ENCODE results near the gene RABGAP1. TPM values are rescaled to one million over a fixed set of nuclear protein-coding genes. Genes with fewer than 3 reads are reported as not detected.

The RABGAP1 gene
- total RNA-seq, 1 donor from 2014 or later: 58.6 TPM

DNA sequence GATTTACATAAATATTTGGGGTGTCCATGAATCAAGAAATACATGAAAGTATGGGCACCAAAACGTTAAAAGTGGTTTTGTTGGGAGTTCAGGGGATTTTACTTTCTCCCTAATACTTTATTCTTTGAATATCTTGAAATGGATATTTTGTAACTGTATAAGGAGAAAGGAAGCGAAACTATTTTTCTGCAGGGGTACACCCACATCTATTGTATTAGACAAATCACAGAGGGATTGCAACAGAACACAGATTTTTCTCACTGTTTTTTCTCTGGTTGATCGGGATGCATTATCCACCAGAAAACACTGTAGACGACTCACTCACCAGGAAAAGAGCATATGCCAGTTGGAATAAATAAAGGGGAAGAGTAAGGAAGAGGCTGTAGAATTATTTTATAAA, 1.2 kb upstream of the RABGAP1 start:
- no peak overlapping the region for H3K27ac ChIP-seq
- H3K4me1 ChIP-seq: peaks cover 10% of the 10 kb centered on the region
- DNase-seq (no peak), ATAC-seq (no peak)
- peaks cover 16% of the 10 kb centered on the region for H3K36me3 ChIP-seq
- no peaks in the 10 kb centered on the region for H3K9me3 ChIP-seq
- intact Hi-C loops (cut with DNase I): no loop called here
- TF ChIP-seq, protein P1, sequence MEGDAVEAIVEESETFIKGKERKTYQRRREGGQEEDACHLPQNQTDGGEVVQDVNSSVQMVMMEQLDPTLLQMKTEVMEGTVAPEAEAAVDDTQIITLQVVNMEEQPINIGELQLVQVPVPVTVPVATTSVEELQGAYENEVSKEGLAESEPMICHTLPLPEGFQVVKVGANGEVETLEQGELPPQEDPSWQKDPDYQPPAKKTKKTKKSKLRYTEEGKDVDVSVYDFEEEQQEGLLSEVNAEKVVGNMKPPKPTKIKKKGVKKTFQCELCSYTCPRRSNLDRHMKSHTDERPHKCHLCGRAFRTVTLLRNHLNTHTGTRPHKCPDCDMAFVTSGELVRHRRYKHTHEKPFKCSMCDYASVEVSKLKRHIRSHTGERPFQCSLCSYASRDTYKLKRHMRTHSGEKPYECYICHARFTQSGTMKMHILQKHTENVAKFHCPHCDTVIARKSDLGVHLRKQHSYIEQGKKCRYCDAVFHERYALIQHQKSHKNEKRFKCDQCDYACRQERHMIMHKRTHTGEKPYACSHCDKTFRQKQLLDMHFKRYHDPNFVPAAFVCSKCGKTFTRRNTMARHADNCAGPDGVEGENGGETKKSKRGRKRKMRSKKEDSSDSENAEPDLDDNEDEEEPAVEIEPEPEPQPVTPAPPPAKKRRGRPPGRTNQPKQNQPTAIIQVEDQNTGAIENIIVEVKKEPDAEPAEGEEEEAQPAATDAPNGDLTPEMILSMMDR (IDR thresholded peaks at IDR 0.05): no peak
- H3K4me3 ChIP-seq: no peak overlapping the region
- H3K27me3 ChIP-seq: no peaks in the 10 kb centered on the region

DNA sequence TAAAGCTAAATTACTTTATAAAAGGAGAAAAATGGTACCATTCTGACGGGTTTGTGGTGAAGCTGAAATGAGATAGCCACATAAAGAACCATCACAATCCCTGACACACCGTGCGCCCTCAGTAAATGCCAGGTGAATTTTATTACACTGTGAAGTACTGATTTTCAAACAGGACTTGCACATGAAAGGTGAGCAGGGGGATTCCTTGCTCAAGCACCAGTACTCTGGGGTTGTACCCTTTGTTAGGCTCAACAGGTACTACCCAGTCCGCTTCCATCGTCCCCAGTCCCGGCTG, 419 bp upstream of the RABGAP1 start:
- Histone ChIP-seq H3K4me3 (peak overlapping the region; percentile 79), H3K4me1 (peaks cover 10% of the 10 kb centered on the region), H3K36me3 (peaks cover 16% of the 10 kb centered on the region), H3K27me3 (no peaks in the 10 kb centered on the region), H3K27ac (peak overlapping the region; percentile 86), H3K9me3 (no peaks in the 10 kb centered on the region)
- DNase-seq (no peak), ATAC-seq (no peak)
- intact Hi-C loops (cut with DNase I): no loop called here
- TF ChIP-seq, protein P1 (IDR thresholded peaks at IDR 0.05): no peak

DNA sequence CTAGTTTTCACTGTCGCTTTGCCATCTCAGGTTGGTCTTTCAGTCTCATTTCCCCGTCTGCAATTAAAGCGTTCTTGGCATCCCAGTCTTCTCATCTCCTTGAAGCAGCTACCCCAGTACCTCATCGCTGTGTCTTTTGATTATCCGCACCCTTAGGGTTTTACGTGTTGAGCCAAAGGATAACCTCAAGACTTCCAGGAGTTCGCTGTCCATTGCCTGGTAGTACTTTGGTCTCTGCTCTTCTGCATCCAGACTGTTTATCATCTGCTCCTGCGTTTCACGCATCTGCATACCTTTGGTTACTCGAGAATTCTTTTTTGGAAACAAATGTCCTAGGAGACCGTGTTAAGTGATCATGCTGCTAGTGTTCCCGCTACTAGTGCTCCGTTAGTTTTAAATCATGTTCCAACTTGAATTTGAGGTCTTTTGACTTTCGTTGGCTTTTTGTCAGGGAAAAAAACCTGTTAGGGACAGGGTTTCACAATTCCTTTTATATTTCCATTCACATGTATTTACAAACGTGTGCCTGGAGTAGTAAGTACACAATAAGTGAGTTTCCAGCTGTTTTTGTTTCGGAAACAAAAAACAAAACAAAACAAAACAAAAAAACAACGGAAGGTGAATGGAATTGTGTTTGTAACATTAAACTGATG, 888 bp downstream of the RABGAP1 start:
- H3K36me3 ChIP-seq: peaks cover 10% of the 10 kb centered on the region
- no peak for DNase-seq
- peak overlapping the region; percentile 86 for H3K27ac ChIP-seq
- intact Hi-C loops (cut with DNase I): no loop called here
- no peaks in the 10 kb centered on the region for H3K27me3 ChIP-seq
- H3K4me3 ChIP-seq: peak overlapping the region; percentile 79
- H3K9me3 ChIP-seq: no peaks in the 10 kb centered on the region
- no peak for ATAC-seq
- TF ChIP-seq, protein P1 (IDR thresholded peaks at IDR 0.05): no peak
- peaks cover 10% of the 10 kb centered on the region for H3K4me1 ChIP-seq

DNA sequence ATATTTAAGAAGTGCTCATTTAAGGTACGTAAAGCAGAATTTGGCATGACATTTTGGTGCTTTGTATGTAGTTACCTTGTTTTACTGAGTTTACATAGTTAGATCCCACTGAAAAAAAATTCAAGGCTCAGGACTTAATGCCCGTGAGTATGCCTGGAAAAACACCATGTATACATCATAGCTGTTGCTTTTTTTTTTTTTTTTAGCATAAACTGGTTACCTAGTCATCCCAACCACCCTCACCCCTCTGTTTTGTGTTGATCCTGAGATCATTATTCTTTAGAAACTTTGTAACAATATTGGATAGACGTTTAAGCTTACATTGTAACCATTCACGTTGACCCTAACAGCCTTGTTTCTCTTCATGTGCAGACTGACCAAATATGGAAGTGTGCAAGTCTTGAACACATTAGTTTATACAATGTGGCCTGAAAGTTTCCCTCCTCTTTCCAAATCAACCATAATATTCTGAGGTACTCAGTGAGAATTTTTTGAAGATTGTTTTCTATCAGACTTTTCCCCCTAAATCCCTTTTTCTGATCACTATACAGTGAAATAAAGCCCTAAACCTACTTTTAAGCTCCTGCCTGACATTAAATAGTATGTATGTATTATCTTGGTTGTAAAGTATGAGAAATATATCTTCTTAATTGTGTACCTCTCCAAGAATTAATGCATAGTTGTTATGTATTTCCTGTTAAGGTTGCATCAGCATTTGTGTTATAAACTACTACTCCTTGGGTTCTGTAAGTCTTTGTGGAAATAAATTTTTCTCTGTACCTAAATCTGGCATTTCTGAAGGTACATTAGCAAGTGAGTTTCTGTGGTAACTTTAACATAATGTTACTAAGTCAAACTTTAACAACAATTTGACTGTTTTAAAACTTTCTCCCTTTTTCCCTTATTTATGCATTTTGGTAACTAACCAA, 4.4 kb downstream of the RABGAP1 start:
- Histone ChIP-seq H3K4me1 (peaks cover 18% of the 10 kb centered on the region), H3K4me3 (no peak overlapping the region), H3K27ac (no peak overlapping the region), H3K27me3 (no peaks in the 10 kb centered on the region), H3K36me3 (no peaks in the 10 kb centered on the region), H3K9me3 (no peaks in the 10 kb centered on the region)
- DNase-seq (no peak), ATAC-seq (no peak)
- TF ChIP-seq, protein P1 (IDR thresholded peaks at IDR 0.05): no peak
- intact Hi-C loops (cut with DNase I): no loop called here

DNA sequence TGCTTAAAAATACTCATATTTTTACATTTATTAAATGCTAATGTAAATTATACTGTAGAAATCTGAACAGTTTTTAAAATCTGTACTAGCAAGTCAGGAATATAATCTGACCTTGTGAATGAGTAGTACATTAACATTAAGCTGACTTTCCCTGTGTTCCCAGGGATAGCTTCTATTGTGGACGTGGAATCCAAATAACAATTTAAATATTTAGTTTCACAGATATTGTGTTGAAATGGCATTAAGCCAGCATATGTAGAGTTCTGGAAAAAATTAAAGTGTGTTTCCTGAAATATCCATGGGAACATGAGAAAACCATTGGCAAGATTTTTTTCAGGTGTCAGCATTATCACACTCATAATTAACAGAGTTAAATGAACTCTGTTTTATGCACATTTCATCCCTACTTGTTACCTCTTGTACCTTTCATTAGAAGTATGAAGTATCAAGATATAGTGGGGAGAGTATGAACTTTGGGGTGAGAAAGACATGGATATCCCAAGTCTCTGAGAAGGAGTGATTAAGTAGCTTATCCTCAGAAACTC, 5.7 kb downstream of the RABGAP1 start:
- Histone ChIP-seq H3K4me1 (peaks cover 16% of the 10 kb centered on the region), H3K9me3 (no peaks in the 10 kb centered on the region)

More for the DNA sequence above, 5.7 kb downstream of the RABGAP1 start:
- Histone ChIP-seq H3K27ac (no peak overlapping the region), H3K27me3 (no peaks in the 10 kb centered on the region), H3K4me3 (no peak overlapping the region), H3K36me3 (no peaks in the 10 kb centered on the region)
- DNase-seq (no peak), ATAC-seq (no peak)
- intact Hi-C loops (cut with DNase I): no loop called here
- TF ChIP-seq, protein P1 (IDR thresholded peaks at IDR 0.05): no peak
